Right lobe of liver (tissue), 4 donors: ENCODE measurements around the gene TRIOBP.

Experiments used
- CTCF ChIP-seq, 4 donors: fragments of 200-600 bp in 3 of 4; fragments of 450-650 bp in 1 of 4; IDR thresholded peaks; one replicate each; pipeline versions ENCODE4 v1.5.1 to v1.8.0; 2016 to 2022; ENCODE audit warnings: antibody characterized with exemption in 4 of 4, mild to moderate bottlenecking in 2 of 4
- POLR2A ChIP-seq: fragments of 450-650 bp; IDR thresholded peaks from one replicate; pipeline ENCODE4 v1.6.1; 2017; ENCODE audit warnings: antibody characterized with exemption, mild to moderate bottlenecking
- donor health status: DM: no; HTN: no; CAD: no.
- donor health status: DM: no; HTN: no; CAD: no.
- donor health status: DM: no; HTN: yes; CAD: no.

DNA sequence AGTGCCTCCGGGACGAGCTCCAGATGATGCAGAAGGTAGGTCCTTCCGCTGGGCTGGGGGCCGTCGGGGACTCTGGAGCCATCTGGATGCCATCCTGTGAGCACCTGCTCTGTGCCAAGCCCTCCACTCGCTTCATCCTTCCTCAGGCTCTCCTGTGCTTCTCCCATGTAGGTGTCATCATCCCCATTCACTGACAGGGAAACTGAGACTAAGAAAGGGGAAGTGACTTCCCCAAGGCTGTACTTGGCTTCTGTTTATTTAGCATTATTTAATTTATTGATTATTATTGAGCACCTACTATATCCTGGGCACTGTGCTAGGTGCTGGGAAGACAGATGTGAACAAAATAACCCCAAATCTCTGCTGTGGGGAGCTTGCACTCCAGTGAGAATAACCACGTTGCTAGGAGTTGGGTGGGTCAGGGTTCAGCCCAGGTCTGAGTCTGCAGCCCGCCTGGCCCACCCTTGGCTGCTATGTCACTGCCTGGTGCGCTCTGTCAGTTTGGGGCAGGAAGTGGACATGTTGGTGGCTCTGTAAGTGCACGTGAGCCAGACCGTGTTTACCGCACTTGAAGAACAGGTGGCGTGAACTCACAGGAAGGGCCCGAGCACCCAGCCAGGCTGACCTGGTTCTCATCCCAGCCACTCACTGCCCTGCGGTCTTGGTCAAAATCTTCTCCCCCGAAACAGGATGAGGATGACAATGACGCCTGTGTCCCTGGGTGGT is 75.0 kb downstream of the TRIOBP start:
- TF ChIP-seq POLR2A (no peak), CTCF (IDR thresholded peaks at IDR 0.05) (no peak)
